Measurements from ENCODE around the gene PLD3.

The PLD3 gene

DNA sequence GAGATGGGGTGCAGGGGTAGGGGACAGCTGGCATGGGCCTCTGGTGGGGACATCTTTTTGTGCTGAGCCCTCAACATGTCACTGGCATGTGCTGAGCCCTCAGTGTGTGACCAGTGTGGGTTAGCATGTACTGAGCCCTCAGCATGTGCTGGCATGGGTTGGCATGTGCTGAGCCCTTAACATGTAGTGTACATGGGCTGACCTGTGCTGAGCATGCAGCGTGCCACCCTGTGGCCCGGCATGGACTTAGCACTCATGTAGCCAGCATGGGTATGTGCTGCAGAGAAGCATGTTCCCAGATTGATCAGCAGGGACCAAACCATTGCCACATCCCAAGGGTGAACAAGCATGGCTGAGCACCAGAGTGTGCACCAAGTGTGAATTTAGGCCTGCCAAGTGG is 30.0 kb downstream of the PLD3 start:
- Histone ChIP-seq H3K79me2 (ENCODE audit: control insufficient read depth, low read length) (no peaks in the 10 kb centered on the region), H4K20me1 (ENCODE audit: control insufficient read depth, insufficient read depth, low read depth, low read length) (no peaks in the 10 kb centered on the region), H3K4me3 (ENCODE audit: low read length) (no peak overlapping the region), H3K36me3 (ENCODE audit: control insufficient read depth, low read length) (no peaks in the 10 kb centered on the region), H3F3A (ENCODE audit: control insufficient read depth, insufficient read depth) (no peaks in the 10 kb centered on the region), H3K9me3 (ENCODE audit: control insufficient read depth, insufficient read depth, low read length) (no peaks in the 10 kb centered on the region), H3K4me2 (ENCODE audit: low read length) (no peak overlapping the region), H3K9me2 (replicated peaks; ENCODE audit: control insufficient read depth, low read length) (no peaks in the 10 kb centered on the region), H3K27ac (ENCODE audit: low read depth, low read length) (no peak overlapping the region), H3K27me3 (ENCODE audit: control insufficient read depth, low read length) (no peaks in the 10 kb centered on the region), H3K4me1 (ENCODE audit: control insufficient read depth, low read length) (no peaks in the 10 kb centered on the region)
- no peak for TF ChIP-seq EZH2phosphoT487 (IDR thresholded peaks at IDR 0.05; ENCODE audit: borderline replicate concordance, low read length)
- TF ChIP-seq, protein P1, sequence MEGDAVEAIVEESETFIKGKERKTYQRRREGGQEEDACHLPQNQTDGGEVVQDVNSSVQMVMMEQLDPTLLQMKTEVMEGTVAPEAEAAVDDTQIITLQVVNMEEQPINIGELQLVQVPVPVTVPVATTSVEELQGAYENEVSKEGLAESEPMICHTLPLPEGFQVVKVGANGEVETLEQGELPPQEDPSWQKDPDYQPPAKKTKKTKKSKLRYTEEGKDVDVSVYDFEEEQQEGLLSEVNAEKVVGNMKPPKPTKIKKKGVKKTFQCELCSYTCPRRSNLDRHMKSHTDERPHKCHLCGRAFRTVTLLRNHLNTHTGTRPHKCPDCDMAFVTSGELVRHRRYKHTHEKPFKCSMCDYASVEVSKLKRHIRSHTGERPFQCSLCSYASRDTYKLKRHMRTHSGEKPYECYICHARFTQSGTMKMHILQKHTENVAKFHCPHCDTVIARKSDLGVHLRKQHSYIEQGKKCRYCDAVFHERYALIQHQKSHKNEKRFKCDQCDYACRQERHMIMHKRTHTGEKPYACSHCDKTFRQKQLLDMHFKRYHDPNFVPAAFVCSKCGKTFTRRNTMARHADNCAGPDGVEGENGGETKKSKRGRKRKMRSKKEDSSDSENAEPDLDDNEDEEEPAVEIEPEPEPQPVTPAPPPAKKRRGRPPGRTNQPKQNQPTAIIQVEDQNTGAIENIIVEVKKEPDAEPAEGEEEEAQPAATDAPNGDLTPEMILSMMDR (IDR thresholded peaks at IDR 0.05; ENCODE audit: low read depth, low read length, poor library complexity, severe bottlenecking) = no peak

DNA sequence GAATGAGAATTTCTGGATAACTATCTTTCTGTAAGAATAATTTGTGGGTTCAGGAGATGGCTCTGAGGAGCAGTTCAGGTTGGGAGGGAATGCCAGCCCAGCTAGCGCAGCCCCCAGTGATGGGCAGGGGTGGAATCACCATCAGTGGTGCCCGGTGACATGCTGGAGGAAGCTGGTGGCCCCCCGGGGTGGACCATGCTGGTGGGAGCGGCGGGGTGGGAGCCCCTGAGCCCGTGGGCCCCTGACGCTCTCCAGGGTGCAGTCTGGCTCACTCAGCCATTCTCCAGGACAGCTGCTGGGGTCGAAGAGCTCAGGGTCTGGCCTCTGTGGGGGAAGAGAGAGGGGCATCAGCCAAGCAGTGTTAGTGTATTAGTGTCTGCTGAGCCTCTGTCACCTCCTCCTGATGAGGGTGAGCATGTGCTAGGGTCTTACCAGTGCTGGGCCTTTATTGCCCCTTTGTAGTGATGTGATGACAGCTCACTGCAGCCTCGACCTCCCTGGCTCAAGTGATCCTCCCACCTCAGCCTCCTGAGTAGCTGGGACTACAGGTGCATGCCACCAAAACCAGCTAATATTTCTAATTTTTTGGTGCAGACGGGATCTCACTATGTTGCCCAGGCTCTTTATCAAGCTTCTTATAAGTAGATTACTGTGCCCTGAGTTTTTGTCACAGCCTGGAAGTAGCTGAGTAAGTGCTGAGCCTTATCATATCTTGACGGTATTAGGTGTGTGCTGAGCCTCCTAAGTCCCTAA is 31.1 kb downstream of the PLD3 start:
- H3K4me2 ChIP-seq (ENCODE audit: low read length) = no peak overlapping the region
- H3K79me2 ChIP-seq (ENCODE audit: control insufficient read depth, low read length) = no peaks in the 10 kb centered on the region
- no peaks in the 10 kb centered on the region for H3K27me3 ChIP-seq (ENCODE audit: control insufficient read depth, low read length)
- H3K4me3 ChIP-seq (ENCODE audit: low read length) = no peak overlapping the region
- H3K27ac ChIP-seq (ENCODE audit: low read depth, low read length) = no peak overlapping the region
- H4K20me1 ChIP-seq (ENCODE audit: control insufficient read depth, insufficient read depth, low read depth, low read length) = no peaks in the 10 kb centered on the region
- no peaks in the 10 kb centered on the region for H3F3A ChIP-seq (ENCODE audit: control insufficient read depth, insufficient read depth)
- no peaks in the 10 kb centered on the region for H3K9me3 ChIP-seq (ENCODE audit: control insufficient read depth, insufficient read depth, low read length)
- TF ChIP-seq EZH2phosphoT487 (IDR thresholded peaks at IDR 0.05; ENCODE audit: borderline replicate concordance, low read length) = no peak
- TF ChIP-seq, protein P1 (IDR thresholded peaks at IDR 0.05; ENCODE audit: low read depth, low read length, poor library complexity, severe bottlenecking) = no peak
- no peaks in the 10 kb centered on the region for H3K4me1 ChIP-seq (ENCODE audit: control insufficient read depth, low read length)
- no peaks in the 10 kb centered on the region for H3K36me3 ChIP-seq (ENCODE audit: control insufficient read depth, low read length)
- H3K9me2 ChIP-seq (replicated peaks; ENCODE audit: control insufficient read depth, low read length) = no peaks in the 10 kb centered on the region

DNA sequence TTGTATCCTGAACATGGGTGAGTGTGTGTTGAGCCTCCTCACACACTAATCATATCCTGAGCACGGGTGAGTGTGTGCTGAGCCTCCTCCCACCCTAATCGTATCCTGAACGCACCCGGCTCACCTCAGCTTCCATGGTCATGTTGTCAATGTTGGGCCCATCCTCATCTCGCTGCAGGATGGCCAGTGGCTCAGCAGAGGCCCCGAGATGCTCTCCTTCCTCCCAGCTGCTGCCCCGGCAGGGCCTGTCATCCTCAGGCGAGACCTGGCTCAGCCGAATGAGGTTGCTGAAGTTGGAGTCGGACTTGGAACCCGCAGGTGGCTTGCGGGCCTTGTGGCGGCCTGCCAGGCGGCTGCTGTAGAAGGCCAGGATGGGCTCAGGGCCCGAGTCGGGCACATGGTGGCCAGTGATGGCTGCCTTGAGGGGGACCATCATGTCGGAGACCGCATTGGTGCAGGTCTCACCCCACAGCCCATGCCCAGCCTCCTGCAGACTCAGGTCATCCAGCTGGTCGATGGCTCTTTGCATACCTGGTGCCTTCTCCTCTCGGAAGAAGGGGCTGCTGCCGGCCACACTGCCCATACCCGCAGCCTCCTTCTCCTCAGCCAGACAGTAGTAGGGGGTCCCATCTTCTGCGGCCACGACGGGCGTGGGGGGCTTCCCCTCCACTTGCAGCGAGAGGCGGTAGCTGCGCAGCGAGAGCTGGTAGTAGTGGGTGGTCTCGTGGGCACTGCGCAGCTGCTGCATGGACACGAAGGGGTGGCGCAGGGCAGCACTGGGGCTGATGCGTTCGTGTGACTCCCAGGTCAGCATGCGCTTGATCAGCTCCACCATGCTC is 31.9 kb downstream of the PLD3 start:
- Histone ChIP-seq H3F3A (ENCODE audit: control insufficient read depth, insufficient read depth) (no peaks in the 10 kb centered on the region), H3K4me3 (ENCODE audit: low read length) (no peak overlapping the region), H3K4me1 (ENCODE audit: control insufficient read depth, low read length) (no peaks in the 10 kb centered on the region), H3K27me3 (ENCODE audit: control insufficient read depth, low read length) (no peaks in the 10 kb centered on the region), H3K27ac (ENCODE audit: low read depth, low read length) (no peak overlapping the region), H3K36me3 (ENCODE audit: control insufficient read depth, low read length) (no peaks in the 10 kb centered on the region), H3K9me2 (replicated peaks; ENCODE audit: control insufficient read depth, low read length) (no peaks in the 10 kb centered on the region), H3K79me2 (ENCODE audit: control insufficient read depth, low read length) (no peaks in the 10 kb centered on the region), H3K4me2 (ENCODE audit: low read length) (no peak overlapping the region), H4K20me1 (ENCODE audit: control insufficient read depth, insufficient read depth, low read depth, low read length) (no peaks in the 10 kb centered on the region), H3K9me3 (ENCODE audit: control insufficient read depth, insufficient read depth, low read length) (no peaks in the 10 kb centered on the region)
- no peak for TF ChIP-seq EZH2phosphoT487 (IDR thresholded peaks at IDR 0.05; ENCODE audit: borderline replicate concordance, low read length)
- TF ChIP-seq, protein P1 (IDR thresholded peaks at IDR 0.05; ENCODE audit: low read depth, low read length, poor library complexity, severe bottlenecking) = no peak
